Mesenchymal stem cell (in vitro differentiated cells and primary cell): ENCODE measurements around the gene TOB1.
A peak's percentile ranks its signal among the peaks of the same experiment; 100 is the strongest.
"Not testable (repeated sequence)": the region's sequence is repeated elsewhere in the genome, so short reads cannot be mapped to it uniquely, and the experiment has no call there.

Source experiments
- DNase-seq: peaks from one replicate; pipeline ENCODE4 v3.0.0-alpha.2; 2013
- H2AFZ ChIP-seq: one replicate; pipeline ENCODE4 v1.6.1; 2013; ENCODE audit warnings: low read depth, mild to moderate bottlenecking, control low read depth, inconsistent platforms, low read length, moderate library complexity
- H2AK5ac ChIP-seq: 2 replicates; pipeline ENCODE4 v1.6.1; 2013; ENCODE audit warnings: low read length, moderate library complexity, mild to moderate bottlenecking, inconsistent platforms; ENCODE audit not compliant: severe bottlenecking
- H2BK120ac ChIP-seq: one replicate; pipeline ENCODE4 v1.6.1; 2013; ENCODE audit warnings: low read depth, mild to moderate bottlenecking, inconsistent platforms, low read length, moderate library complexity
- H2BK12ac ChIP-seq, 2 experiments: one replicate each; pipeline ENCODE4 v1.6.1; 2013; ENCODE audit warnings: inconsistent platforms in 2 of 2, low read length in 2 of 2, mild to moderate bottlenecking in 2 of 2, moderate library complexity in 2 of 2, control low read depth in 1 of 2
- H2BK15ac ChIP-seq: one replicate; pipeline ENCODE4 v1.6.1; 2013; ENCODE audit warnings: mild to moderate bottlenecking, low read depth, inconsistent platforms; ENCODE audit not compliant: poor library complexity, severe bottlenecking
- H2BK5ac ChIP-seq: 2 replicates; pipeline ENCODE4 v1.6.1; 2013; ENCODE audit warnings: low read depth, mild to moderate bottlenecking, low read length, control low read depth, inconsistent platforms; ENCODE audit not compliant: poor library complexity, severe bottlenecking
- H3K14ac ChIP-seq, 2 experiments: one replicate each; pipeline ENCODE4 v1.6.1; 2013; ENCODE audit warnings: inconsistent platforms in 2 of 2, low read length in 2 of 2, control low read depth in 1 of 2, mild to moderate bottlenecking in 1 of 2, moderate library complexity in 1 of 2
- H3K18ac ChIP-seq, 2 experiments: one replicate each; pipeline ENCODE4 v1.6.1; 2013; ENCODE audit warnings: inconsistent platforms in 2 of 2, low read length in 2 of 2, control low read depth in 1 of 2, low read depth in 1 of 2, mild to moderate bottlenecking in 1 of 2
- H3K23ac ChIP-seq, 2 experiments: one replicate each; pipeline ENCODE4 v1.6.1; 2013; ENCODE audit warnings: inconsistent platforms in 2 of 2, low read length in 2 of 2, mild to moderate bottlenecking in 2 of 2, moderate library complexity in 2 of 2, control low read depth in 1 of 2
- H3K27ac ChIP-seq: 2 replicates; pipeline ENCODE4 v1.5.1; 2013; ENCODE audit warnings: mild to moderate bottlenecking, moderate library complexity, low read length, control low read depth, inconsistent platforms; ENCODE audit not compliant: poor library complexity, severe bottlenecking
- H3K27me3 ChIP-seq, 2 experiments: 2 replicates each; pipeline versions ENCODE4 v1.6.1 to v1.7.0; 2013; ENCODE audit warnings: low read length in 2 of 2, mild to moderate bottlenecking in 2 of 2, moderate library complexity in 2 of 2, control low read depth in 1 of 2, inconsistent platforms in 1 of 2; ENCODE audit not compliant: control insufficient read depth in 1 of 2, insufficient read depth in 1 of 2
- H3K36me3 ChIP-seq, 2 experiments: 2 replicates each; pipeline versions ENCODE4 v1.6.1 to v1.7.0; 2013; ENCODE audit warnings: low read length in 2 of 2, control low read depth in 1 of 2, inconsistent platforms in 1 of 2, low read depth in 1 of 2, mild to moderate bottlenecking in 1 of 2; ENCODE audit not compliant: insufficient read depth in 2 of 2, control insufficient read depth in 1 of 2
- H3K4ac ChIP-seq, 2 experiments: one replicate each; pipeline ENCODE4 v1.6.1; 2013; ENCODE audit warnings: inconsistent platforms in 2 of 2, low read length in 2 of 2, mild to moderate bottlenecking in 2 of 2, moderate library complexity in 2 of 2, control low read depth in 1 of 2, low read depth in 1 of 2
- H3K4me1 ChIP-seq: 2 replicates; pipeline ENCODE4 v1.6.1; 2013; ENCODE audit warnings: low read depth, low read length, control low read depth; ENCODE audit not compliant: control insufficient read depth, insufficient read depth
- H3K4me2 ChIP-seq: 2 replicates; pipeline ENCODE4 v1.6.1; 2013; ENCODE audit warnings: low read length, mild to moderate bottlenecking, inconsistent platforms; ENCODE audit not compliant: poor library complexity, severe bottlenecking
- H3K4me3 ChIP-seq, 2 experiments: 2 replicates each; pipeline versions ENCODE4 v1.5.1 to v1.7.0; 2013; ENCODE audit warnings: low read length in 2 of 2, mild to moderate bottlenecking in 2 of 2, control low read depth in 1 of 2, low read depth in 1 of 2; ENCODE audit not compliant: insufficient read depth in 1 of 2
- H3K79me1 ChIP-seq: replicated peaks from 2 replicates; pipeline ENCODE4 v1.6.1; 2013; ENCODE audit warnings: mild to moderate bottlenecking, control low read depth, low read length, inconsistent platforms; ENCODE audit not compliant: poor library complexity, severe bottlenecking
- H3K9ac ChIP-seq: 2 replicates; pipeline ENCODE4 v1.7.0; 2013; ENCODE audit warnings: mild to moderate bottlenecking, low read length, moderate library complexity
- H3K9me3 ChIP-seq: 2 replicates; pipeline ENCODE4 v1.7.0; 2013; ENCODE audit warnings: mild to moderate bottlenecking, low read length; ENCODE audit not compliant: control insufficient read depth
- H4K8ac ChIP-seq: one replicate; pipeline ENCODE4 v1.6.1; 2013; ENCODE audit warnings: inconsistent platforms, mild to moderate bottlenecking, low read length, moderate library complexity
- H4K91ac ChIP-seq: one replicate; pipeline ENCODE4 v1.6.1; 2013; ENCODE audit warnings: mild to moderate bottlenecking, low read length, inconsistent platforms
- WGBS: methylation state at CpG from one replicate; pipeline ENCODE4 v1.1.7; 2013; ENCODE audit warnings: mixed read lengths; 5-methylcytosine and 5-hydroxymethylcytosine counted together

Gene TOB1

DNA sequence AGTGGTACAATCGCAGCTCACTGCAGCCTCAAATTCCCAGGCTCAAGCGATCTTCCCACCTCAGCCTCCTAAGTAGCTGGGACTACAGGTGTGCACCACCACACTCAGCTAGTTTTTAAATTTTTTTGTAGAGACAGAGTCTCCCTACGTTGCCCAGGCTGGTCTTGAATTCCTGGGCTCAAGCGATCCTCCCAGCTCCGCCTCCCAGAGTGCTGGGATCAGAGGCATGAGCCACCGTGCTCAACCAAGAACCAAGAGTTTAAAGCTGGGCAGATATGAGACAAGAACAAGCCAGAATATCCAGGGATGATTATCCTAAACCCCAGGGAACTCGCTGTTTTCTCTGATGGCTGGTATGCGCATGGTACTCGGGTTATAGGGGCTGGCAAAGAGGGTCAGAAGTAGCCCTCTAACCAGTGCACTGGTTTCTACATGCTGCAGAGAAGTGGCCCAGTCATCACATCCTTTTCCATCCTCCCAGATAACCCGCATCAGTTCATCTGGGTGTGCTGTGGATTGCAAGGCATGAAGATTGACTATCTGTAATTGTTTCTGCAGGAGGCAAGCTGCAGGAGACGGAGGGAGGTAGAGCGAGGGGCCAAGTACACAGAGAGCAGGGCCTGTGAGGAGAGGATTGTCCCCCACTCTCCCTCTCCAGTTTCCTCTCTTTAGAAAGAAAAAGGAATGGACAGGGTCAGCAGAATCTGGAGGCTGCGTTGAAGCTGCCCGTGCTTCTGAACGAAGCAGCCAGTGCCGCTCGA lies 33.6 kb upstream of the TOB1 start:
- Histone ChIP-seq H3K27me3 (no peaks in the 10 kb centered on the region), H2AFZ (no peak overlapping the region), H3K9ac (no peak overlapping the region), H3K4me3 (no peak overlapping the region), H3K79me1 (no peaks in the 10 kb centered on the region), H3K23ac (no peak overlapping the region), H3K4ac (no peak overlapping the region), H2AK5ac (no peak overlapping the region), H4K8ac (no peak overlapping the region), H4K91ac (no peak overlapping the region), H3K4me2 (no peak overlapping the region), H3K14ac (no peak overlapping the region), H3K36me3 (no peaks in the 10 kb centered on the region), H3K18ac (peak overlapping the region in 1 of 2 experiments; percentile 1), H2BK15ac (no peak overlapping the region), H3K27ac (no peak overlapping the region), H2BK5ac (no peak overlapping the region), H3K4me1 (peaks cover 17% of the 10 kb centered on the region), H2BK120ac (no peak overlapping the region), H2BK12ac (no peak overlapping the region), H3K9me3 (no peaks in the 10 kb centered on the region)
- WGBS, result 68% methylated on average over 17 of the region's 17 CpGs
- no peak for DNase-seq

GRCh38 chr17:50899005-50899460 lies 32.9 kb upstream of the TOB1 start:
- 95% methylated on average over 6 of the region's 6 CpGs for WGBS
- Histone ChIP-seq H3K4me1 (peaks cover 10% of the 10 kb centered on the region), H2BK15ac (no peak overlapping the region)

DNA sequence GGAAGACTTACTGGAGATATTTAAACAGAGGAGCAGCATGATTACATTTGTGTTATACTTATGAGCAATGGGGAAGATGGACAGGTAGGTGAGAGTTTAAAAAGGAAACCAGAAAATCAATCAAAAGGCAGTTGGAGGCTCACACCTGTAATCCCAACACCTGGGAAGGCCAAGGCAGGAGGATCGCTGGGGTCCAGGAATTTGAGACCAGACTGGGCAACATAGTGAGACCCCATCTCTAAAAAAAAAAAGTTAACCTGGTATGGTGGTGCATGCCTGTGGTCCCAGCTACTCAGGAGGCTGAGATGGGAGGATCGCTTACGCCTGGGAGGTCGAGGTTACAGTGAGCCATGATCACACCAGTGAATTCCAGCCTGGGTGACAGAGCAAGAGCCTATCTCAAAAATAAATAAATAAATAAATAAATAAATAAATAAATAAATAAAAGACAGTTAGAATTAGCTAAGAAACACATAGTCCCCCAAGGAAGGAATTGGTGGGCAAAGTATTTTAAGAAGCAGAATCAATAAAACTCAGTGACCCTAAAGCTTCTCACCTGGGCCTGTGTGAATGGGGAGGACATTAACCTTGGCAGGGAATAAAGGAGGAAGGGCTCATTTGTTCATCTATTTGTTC lies 32.3 kb upstream of the TOB1 start:
- no peaks in the 10 kb centered on the region for H3K79me1 ChIP-seq
- H3K36me3 ChIP-seq, result no peaks in the 10 kb centered on the region
- H2BK5ac ChIP-seq, result no peak overlapping the region
- no peak overlapping the region for H2BK120ac ChIP-seq
- no peaks in the 10 kb centered on the region for H3K27me3 ChIP-seq
- no peak overlapping the region for H3K18ac ChIP-seq
- H2BK12ac ChIP-seq, result no peak overlapping the region
- no peak overlapping the region for H4K91ac ChIP-seq
- 99% methylated on average over 4 of the region's 4 CpGs for WGBS
- no peak overlapping the region for H3K4ac ChIP-seq
- peak overlapping the region; percentile 57 for H4K8ac ChIP-seq
- peaks cover 13% of the 10 kb centered on the region for H3K4me1 ChIP-seq
- H3K9ac ChIP-seq, result no peak overlapping the region
- no peaks in the 10 kb centered on the region for H3K9me3 ChIP-seq
- H3K14ac ChIP-seq, result no peak overlapping the region
- H3K4me3 ChIP-seq, result no peak overlapping the region
- no peak for DNase-seq
- H3K4me2 ChIP-seq, result no peak overlapping the region
- no peak overlapping the region for H2AFZ ChIP-seq
- no peak overlapping the region for H2BK15ac ChIP-seq
- no peak overlapping the region for H3K27ac ChIP-seq
- no peak overlapping the region for H3K23ac ChIP-seq
- no peak overlapping the region for H2AK5ac ChIP-seq

More at GRCh38 chr17:50899005-50899460, 32.9 kb upstream of the TOB1 start:
- H3K14ac ChIP-seq, result no peak overlapping the region
- no peak overlapping the region for H3K4me3 ChIP-seq
- no peak overlapping the region for H3K27ac ChIP-seq
- no peak overlapping the region for H3K18ac ChIP-seq
- no peak overlapping the region for H3K9ac ChIP-seq
- no peak overlapping the region for H3K23ac ChIP-seq
- no peak overlapping the region for H2BK12ac ChIP-seq
- H3K79me1 ChIP-seq, result no peaks in the 10 kb centered on the region
- H4K8ac ChIP-seq, result peak overlapping the region; percentile 57
- H4K91ac ChIP-seq, result no peak overlapping the region
- no peak overlapping the region for H2AFZ ChIP-seq
- no peak overlapping the region for H3K4ac ChIP-seq
- DNase-seq, result no peak
- H3K9me3 ChIP-seq, result no peaks in the 10 kb centered on the region
- H3K27me3 ChIP-seq, result no peaks in the 10 kb centered on the region
- no peaks in the 10 kb centered on the region for H3K36me3 ChIP-seq
- H2BK120ac ChIP-seq, result no peak overlapping the region
- no peak overlapping the region for H2AK5ac ChIP-seq
- no peak overlapping the region for H3K4me2 ChIP-seq
- no peak overlapping the region for H2BK5ac ChIP-seq

DNA sequence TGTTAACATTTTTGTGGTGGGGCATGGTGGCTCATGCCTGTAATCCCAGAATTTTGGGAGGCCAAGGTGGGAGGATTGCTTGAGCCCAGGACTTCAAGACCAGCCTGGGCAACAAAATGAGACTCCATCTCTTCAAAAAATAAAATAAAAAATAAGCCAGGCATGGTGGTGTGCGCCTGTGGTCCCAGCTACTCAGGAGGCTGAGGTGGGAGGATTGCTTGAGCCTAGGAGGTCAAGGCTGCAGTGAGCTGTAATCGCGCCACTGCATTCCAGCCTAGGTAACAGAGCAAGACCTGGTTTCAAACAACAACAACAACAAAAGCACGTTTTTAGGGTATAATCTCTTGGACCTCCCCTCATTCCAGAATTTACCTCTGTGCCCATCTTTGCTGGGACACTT lies 28.4 kb upstream of the TOB1 start:
- not testable (repeated sequence) for H3K14ac ChIP-seq, DNase-seq, H3K4me2 ChIP-seq, H3K18ac ChIP-seq, H2AFZ ChIP-seq, H3K9ac ChIP-seq, H3K79me1 ChIP-seq, H3K23ac ChIP-seq, H2BK120ac ChIP-seq, H3K27ac ChIP-seq, H2BK15ac ChIP-seq, H2BK12ac ChIP-seq, H4K8ac ChIP-seq, H3K27me3 ChIP-seq, H4K91ac ChIP-seq, H2BK5ac ChIP-seq, H3K9me3 ChIP-seq, H3K4me3 ChIP-seq, H2AK5ac ChIP-seq, H3K4ac ChIP-seq, H3K36me3 ChIP-seq
- 92% methylated on average over 4 of the region's 4 CpGs for WGBS
- peaks cover 14% of the 10 kb centered on the region for H3K4me1 ChIP-seq
